Muscle layer of duodenum (tissue), 2 donors: ENCODE measurements around the gene VTI1A.

Experiments
- H3K27ac ChIP-seq: one replicate; pipeline ENCODE4 v1.7.0; 2013; ENCODE audit warnings: mild to moderate bottlenecking, low read length
- H3K27me3 ChIP-seq: one replicate; pipeline ENCODE4 v1.7.0; 2013; ENCODE audit warnings: low read depth, mild to moderate bottlenecking, control low read depth, low read length
- H3K36me3 ChIP-seq, 2 donors: one replicate each; pipeline ENCODE4 v1.7.0; 2013; ENCODE audit warnings: low read length in 2 of 2, control low read depth in 1 of 2, mild to moderate bottlenecking in 1 of 2; ENCODE audit not compliant: insufficient read depth in 2 of 2, control insufficient read depth in 1 of 2
- H3K4me1 ChIP-seq, 2 donors: one replicate each; pipeline ENCODE4 v1.7.0; 2013; ENCODE audit warnings: low read length in 2 of 2, mild to moderate bottlenecking in 2 of 2, control low read depth in 1 of 2, moderate library complexity in 1 of 2; ENCODE audit not compliant: insufficient read depth in 2 of 2, control insufficient read depth in 1 of 2
- H3K4me3 ChIP-seq, 2 donors: one replicate each; pipeline ENCODE4 v1.7.0; 2013; ENCODE audit warnings: low read length in 2 of 2, low read depth in 1 of 2, mild to moderate bottlenecking in 1 of 2
- H3K9me3 ChIP-seq, 2 donors: one replicate each; pipeline ENCODE4 v1.7.0; 2013; ENCODE audit warnings: low read length in 2 of 2, control low read depth in 1 of 2, mild to moderate bottlenecking in 1 of 2; ENCODE audit not compliant: control insufficient read depth in 1 of 2
- donor health status: healthy.

The VTI1A gene

GRCh38 chr10:112835944-112836451 lies 389.0 kb downstream of the VTI1A start:
- H3K27me3 ChIP-seq = no peaks in the 10 kb centered on the region
- H3K36me3 ChIP-seq = no peaks in the 10 kb centered on the region
- no peaks in the 10 kb centered on the region for H3K9me3 ChIP-seq
- no peak overlapping the region for H3K4me3 ChIP-seq
- no peaks in the 10 kb centered on the region for H3K4me1 ChIP-seq
- H3K27ac ChIP-seq = no peak overlapping the region

- peaks cover 6% of the 10 kb centered on the region in 2 donors for H3K4me1 ChIP-seq
- H3K36me3 ChIP-seq = no peaks in the 10 kb centered on the region
- no peak overlapping the region for H3K4me3 ChIP-seq
- no peaks in the 10 kb centered on the region for H3K9me3 ChIP-seq
- H3K27ac ChIP-seq = no peak overlapping the region
- no peaks in the 10 kb centered on the region for H3K27me3 ChIP-seq
Observed at GRCh38 chr10:112838784-112839481, 391.9 kb downstream of the VTI1A start.

DNA sequence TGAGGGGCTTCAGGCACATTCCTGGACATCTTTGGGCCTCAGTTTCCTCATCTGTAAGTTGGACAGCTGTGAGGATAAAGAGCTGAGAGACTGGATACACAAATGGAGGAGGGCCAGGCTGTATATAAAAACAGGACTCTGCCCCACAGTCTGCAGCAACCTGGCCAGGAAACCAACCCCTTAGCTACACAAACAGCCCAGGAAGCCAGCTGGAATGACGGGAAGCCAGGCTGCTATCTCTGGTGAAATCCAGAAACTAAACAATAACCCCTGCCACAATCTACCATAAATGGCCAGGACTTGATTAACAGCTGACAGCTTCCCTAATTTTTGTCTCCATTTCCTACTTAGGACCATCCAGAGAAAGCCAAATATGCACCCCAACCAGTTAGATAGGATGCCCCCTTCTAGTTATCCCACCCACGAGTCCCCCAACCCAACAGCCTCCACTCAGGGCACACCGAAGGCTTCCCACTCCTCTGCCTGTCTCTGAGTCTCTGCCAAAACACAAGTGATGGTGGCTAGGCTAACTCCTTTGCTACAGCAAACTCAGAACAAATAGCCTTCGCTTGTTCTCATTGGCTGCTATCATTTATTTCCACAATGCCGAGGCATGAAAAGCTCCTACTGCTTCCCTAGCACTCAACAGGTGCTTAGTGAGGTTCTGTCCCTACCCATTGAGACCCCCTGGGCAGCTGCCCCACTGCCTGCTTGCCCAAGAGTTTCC lies 393.1 kb downstream of the VTI1A start:
- Histone ChIP-seq H3K9me3 (no peaks in the 10 kb centered on the region), H3K27ac (no peak overlapping the region)

GRCh38 chr10:112841549-112841948 lies 394.5 kb downstream of the VTI1A start:
- no peaks in the 10 kb centered on the region for H3K36me3 ChIP-seq
- H3K4me3 ChIP-seq = no peak overlapping the region
- no peaks in the 10 kb centered on the region for H3K27me3 ChIP-seq
- H3K27ac ChIP-seq = no peak overlapping the region
- H3K4me1 ChIP-seq = peaks cover 6% of the 10 kb centered on the region in 2 donors
- no peaks in the 10 kb centered on the region for H3K9me3 ChIP-seq

More for the DNA sequence above, 393.1 kb downstream of the VTI1A start:
- H3K36me3 ChIP-seq = no peaks in the 10 kb centered on the region
- H3K4me1 ChIP-seq = peaks cover 6% of the 10 kb centered on the region in 2 donors
- H3K27me3 ChIP-seq = no peaks in the 10 kb centered on the region
- H3K4me3 ChIP-seq = no peak overlapping the region

DNA sequence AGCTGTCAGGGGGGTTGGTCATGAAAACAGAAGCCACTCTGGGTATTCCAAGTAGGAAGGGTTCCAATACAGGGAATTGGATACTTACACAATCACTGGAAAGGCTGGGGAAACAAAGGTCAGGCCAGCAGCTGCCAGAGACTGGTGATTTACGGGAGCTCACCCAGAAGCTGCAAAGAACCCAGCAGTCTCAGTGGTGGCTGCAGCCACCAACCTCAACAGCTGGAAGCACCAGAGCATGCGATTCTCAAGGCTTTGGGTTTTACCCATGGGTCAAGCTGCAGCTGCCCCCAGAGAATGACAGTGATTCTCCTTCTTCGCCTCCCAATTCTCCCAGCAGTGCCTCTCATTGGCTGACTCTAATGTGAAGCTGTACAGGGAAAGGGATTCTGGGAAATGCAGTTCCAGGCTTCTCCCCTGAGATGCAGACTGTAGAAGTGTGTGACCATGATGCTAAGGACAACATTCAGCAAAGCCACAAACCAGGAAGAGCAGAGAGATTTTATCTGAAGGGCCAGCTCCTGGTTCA lies 395.9 kb downstream of the VTI1A start:
- H3K9me3 ChIP-seq = peaks cover 6 to 13% of the 10 kb centered on the region in 2 donors
- no peak overlapping the region for H3K4me3 ChIP-seq
- peaks cover 0 to 5% of the 10 kb centered on the region in 2 donors for H3K36me3 ChIP-seq
- H3K27ac ChIP-seq = no peak overlapping the region
- peaks cover 6% of the 10 kb centered on the region in 2 donors for H3K4me1 ChIP-seq
- H3K27me3 ChIP-seq = no peaks in the 10 kb centered on the region

GRCh38 chr10:112843623-112844022 lies 396.6 kb downstream of the VTI1A start:
- Histone ChIP-seq H3K9me3 (peaks cover 12 to 20% of the 10 kb centered on the region in 2 donors), H3K4me1 (peaks cover 6% of the 10 kb centered on the region in 2 donors), H3K27ac (no peak overlapping the region), H3K27me3 (no peaks in the 10 kb centered on the region), H3K36me3 (peaks cover 0 to 5% of the 10 kb centered on the region in 2 donors), H3K4me3 (no peak overlapping the region)

DNA sequence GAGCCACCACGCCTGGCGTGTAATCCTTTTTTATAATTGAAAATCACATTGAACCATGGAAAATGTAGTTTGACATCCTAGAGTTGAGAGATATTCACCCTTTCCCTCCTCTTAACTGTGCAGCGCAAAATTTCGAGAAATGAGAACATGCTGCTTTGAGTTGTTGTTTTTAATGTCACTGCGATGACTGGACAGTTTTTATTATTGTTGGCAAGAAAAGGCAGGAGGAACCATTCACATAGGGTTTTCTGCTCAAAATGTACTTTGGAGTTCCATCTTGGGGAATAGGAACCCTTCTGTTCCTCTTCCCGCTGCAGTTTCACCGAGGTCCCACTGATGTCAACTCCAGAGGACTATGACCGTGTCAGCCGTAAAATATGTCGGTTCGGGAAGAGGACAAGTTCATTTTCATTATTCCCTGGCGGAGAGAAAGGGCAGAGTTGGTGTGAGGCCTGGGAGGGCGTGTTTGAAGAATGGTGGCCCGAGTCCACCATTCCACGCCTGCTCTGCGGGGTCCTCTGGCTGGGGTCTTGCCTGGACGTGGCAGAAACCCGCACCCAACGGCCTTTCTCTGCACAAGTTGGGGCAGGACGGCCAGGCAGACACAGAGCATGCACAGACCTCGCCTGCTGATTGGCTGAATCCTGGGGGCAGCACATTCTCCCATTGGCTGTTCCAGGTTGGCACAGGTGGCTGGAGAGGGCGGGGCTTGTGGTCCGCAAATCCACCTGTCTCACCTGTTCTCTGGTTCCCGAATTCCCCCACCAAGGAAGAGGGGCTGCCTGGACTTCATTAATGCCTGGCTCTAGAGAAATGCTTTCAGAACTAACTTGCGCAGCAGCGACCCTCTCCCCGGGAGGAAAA lies 397.9 kb downstream of the VTI1A start:
- Histone ChIP-seq H3K4me1 (peaks cover 6% of the 10 kb centered on the region in 2 donors), H3K27ac (no peak overlapping the region), H3K27me3 (no peaks in the 10 kb centered on the region), H3K36me3 (peaks cover 0 to 5% of the 10 kb centered on the region in 2 donors), H3K9me3 (peaks cover 15 to 21% of the 10 kb centered on the region in 2 donors), H3K4me3 (no peak overlapping the region)

DNA sequence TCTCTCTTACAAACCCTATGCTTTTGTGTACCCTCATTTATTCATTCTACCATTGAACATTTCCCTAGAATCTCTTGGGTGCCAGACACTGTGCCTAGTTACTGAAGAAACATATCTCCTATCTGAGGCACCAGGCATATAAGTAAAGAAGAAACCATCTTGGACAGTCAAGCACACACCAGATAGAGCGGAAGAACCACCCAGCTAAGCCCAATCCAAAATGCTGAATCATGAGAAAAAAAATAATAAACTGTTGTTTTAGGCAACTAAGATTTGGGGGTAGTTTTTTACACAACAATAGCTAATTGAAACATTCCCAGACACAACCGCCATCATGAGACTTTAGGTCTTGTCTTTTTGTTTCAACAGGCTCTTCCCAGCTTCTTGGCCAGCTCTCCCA lies 400.8 kb downstream of the VTI1A start:
- Histone ChIP-seq H3K4me1 (peaks cover 0 to 5% of the 10 kb centered on the region in 2 donors), H3K36me3 (peaks cover 0 to 5% of the 10 kb centered on the region in 2 donors), H3K4me3 (no peak overlapping the region), H3K27me3 (no peaks in the 10 kb centered on the region), H3K27ac (no peak overlapping the region), H3K9me3 (peaks cover 15 to 21% of the 10 kb centered on the region in 2 donors)

- no peak overlapping the region for H3K27ac ChIP-seq
- peaks cover 0 to 5% of the 10 kb centered on the region in 2 donors for H3K36me3 ChIP-seq
- no peak overlapping the region for H3K4me3 ChIP-seq
- H3K9me3 ChIP-seq = peaks cover 15 to 21% of the 10 kb centered on the region in 2 donors
- H3K4me1 ChIP-seq = peaks cover 0 to under 1% of the 10 kb centered on the region in 2 donors
- H3K27me3 ChIP-seq = no peaks in the 10 kb centered on the region
Observed at GRCh38 chr10:112848228-112848627, 401.2 kb downstream of the VTI1A start.

DNA sequence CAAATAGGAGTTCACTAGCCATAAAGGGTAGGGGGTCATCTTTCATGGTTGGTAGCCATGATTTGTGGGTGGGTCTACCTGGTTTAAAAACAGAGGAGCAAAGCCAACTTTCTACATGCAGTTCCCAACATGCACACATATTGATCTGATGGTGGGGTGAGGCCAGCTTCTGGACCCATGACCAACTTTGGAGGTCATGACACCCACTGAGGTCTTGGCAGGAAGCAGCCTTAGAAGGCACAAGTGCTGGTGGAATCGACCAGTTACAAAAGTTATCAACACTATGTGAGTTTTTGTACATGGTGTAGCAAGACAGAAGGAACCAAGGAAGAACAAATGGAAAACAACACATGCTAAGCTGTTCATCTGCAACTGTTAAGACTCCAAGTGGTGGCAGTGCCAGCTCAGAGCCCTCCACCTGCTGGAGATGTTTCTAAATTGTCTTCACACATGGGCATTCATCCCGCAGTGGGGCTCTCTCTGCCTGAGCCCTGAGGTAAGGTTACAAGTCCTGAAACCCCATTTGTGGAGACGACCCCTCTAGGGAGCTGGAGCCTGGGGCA lies 401.9 kb downstream of the VTI1A start:
- H3K27me3 ChIP-seq = no peaks in the 10 kb centered on the region
- no peak overlapping the region for H3K4me3 ChIP-seq
- H3K9me3 ChIP-seq = peaks cover 15 to 21% of the 10 kb centered on the region in 2 donors
- peaks cover 0 to 5% of the 10 kb centered on the region in 2 donors for H3K36me3 ChIP-seq
- H3K4me1 ChIP-seq = no peaks in the 10 kb centered on the region
- no peak overlapping the region for H3K27ac ChIP-seq
